H1 (cell line): ENCODE measurements around the gene SIPA1L3.

Experiments
- ATF2 ChIP-seq: IDR thresholded peaks from 2 replicates; pipeline ENCODE4 v1.6.1; 2012; ENCODE audit warnings: low read length, inconsistent platforms
- CBX8 ChIP-seq: fragments of 300-800, 300-1000 bp; sonication (generic); IDR thresholded peaks from 2 replicates; pipeline ENCODE4 v1.7.1; 2016; ENCODE audit warnings: low read depth, low read length, borderline replicate concordance
- EP300 ChIP-seq, 2 experiments: IDR thresholded peaks; 1 replicate in 1 of 2; 2 replicates in 1 of 2; pipeline ENCODE4 v1.6.1; 2011 to 2012; ENCODE audit warnings: low read depth in 2 of 2, low read length in 2 of 2, mild to moderate bottlenecking in 2 of 2, borderline replicate concordance in 1 of 2, inconsistent platforms in 1 of 2, moderate library complexity in 1 of 2
- MAFK ChIP-seq: IDR thresholded peaks from 2 replicates; pipeline ENCODE4 v1.6.1; 2012; ENCODE audit warnings: low read depth, mild to moderate bottlenecking, improper control_type of control experiment, low read length
- MAX ChIP-seq: IDR thresholded peaks from 2 replicates; pipeline ENCODE4 v1.6.1; 2012; ENCODE audit warnings: inconsistent platforms
- POLR2A ChIP-seq, 2 experiments: IDR thresholded peaks; 1 replicate in 1 of 2; 2 replicates in 1 of 2; pipeline ENCODE4 v1.6.1; 2011; ENCODE audit warnings: low read depth in 2 of 2, low read length in 2 of 2, mild to moderate bottlenecking in 2 of 2; ENCODE audit errors: control extremely low read depth in 1 of 2
- SIN3A ChIP-seq, 2 experiments: IDR thresholded peaks in 1 of 2; conservative IDR thresholded peaks in 1 of 2; 2 replicates each; pipeline ENCODE4 v1.6.1; 2011 to 2012; ENCODE audit warnings: low read length in 2 of 2, improper control_type of control experiment in 1 of 2, low read depth in 1 of 2, mild to moderate bottlenecking in 1 of 2
- TF ChIP-seq, protein P1 (sequence below), 3 experiments: IDR thresholded peaks; 1 replicate in 2 of 3; 2 replicates in 1 of 3; pipeline versions ENCODE4 v1.5.1 to v1.6.1; 2011; ENCODE audit warnings: low read length in 3 of 3, mild to moderate bottlenecking in 3 of 3, inconsistent platforms in 2 of 3, low read depth in 1 of 3, moderate library complexity in 1 of 3; ENCODE audit not compliant: insufficient read depth in 1 of 3; ENCODE audit errors: control extremely low read depth in 1 of 3
- TF ChIP-seq, protein P2 (sequence below): IDR thresholded peaks from 2 replicates; pipeline ENCODE4 v1.6.1; 2011; ENCODE audit warnings: low read depth, mild to moderate bottlenecking, low read length; ENCODE audit not compliant: insufficient read depth

DNA sequence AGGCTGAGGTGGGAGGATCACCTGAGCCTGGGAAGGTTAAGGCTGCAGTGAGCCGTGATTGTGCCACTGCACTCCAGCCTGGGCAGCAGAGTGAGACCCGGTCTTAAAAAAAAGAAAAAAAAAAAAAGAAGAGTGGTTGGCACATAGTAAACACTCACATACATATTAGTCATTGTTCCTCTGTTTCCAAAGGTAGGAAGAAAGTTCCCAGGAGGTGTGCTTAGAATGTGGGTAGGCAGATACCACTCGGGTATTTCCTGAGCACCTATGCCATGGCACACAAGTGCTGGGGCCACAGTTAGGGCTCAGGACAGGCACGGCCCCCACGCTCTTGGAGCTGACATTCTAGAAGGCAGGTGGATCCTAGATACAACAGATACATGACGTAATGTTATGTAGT is 41.4 kb downstream of the SIPA1L3 start:
- TF ChIP-seq, protein P1, sequence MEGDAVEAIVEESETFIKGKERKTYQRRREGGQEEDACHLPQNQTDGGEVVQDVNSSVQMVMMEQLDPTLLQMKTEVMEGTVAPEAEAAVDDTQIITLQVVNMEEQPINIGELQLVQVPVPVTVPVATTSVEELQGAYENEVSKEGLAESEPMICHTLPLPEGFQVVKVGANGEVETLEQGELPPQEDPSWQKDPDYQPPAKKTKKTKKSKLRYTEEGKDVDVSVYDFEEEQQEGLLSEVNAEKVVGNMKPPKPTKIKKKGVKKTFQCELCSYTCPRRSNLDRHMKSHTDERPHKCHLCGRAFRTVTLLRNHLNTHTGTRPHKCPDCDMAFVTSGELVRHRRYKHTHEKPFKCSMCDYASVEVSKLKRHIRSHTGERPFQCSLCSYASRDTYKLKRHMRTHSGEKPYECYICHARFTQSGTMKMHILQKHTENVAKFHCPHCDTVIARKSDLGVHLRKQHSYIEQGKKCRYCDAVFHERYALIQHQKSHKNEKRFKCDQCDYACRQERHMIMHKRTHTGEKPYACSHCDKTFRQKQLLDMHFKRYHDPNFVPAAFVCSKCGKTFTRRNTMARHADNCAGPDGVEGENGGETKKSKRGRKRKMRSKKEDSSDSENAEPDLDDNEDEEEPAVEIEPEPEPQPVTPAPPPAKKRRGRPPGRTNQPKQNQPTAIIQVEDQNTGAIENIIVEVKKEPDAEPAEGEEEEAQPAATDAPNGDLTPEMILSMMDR (IDR thresholded peaks at IDR 0.05; ENCODE audit: control extremely low read depth in 1 of 3, insufficient read depth in 1 of 3, low read depth in 1 of 3, low read length in 3 of 3) = no peak
- TF ChIP-seq CBX8 = no peak
- TF ChIP-seq MAFK = no peak
- no peak for TF ChIP-seq ATF2
- no peak for TF ChIP-seq SIN3A (conservative IDR thresholded peaks at IDR 0.05 in 1 of 2, IDR thresholded peaks at IDR 0.05 in 1 of 2; ENCODE audit: low read depth in 1 of 2, low read length in 2 of 2)
- TF ChIP-seq EP300 (IDR thresholded peaks at IDR 0.05; ENCODE audit: borderline replicate concordance in 1 of 2, low read depth in 2 of 2, low read length in 2 of 2) = no peak
- no peak for TF ChIP-seq POLR2A (IDR thresholded peaks at IDR 0.05; ENCODE audit: control extremely low read depth in 1 of 2, low read depth in 2 of 2, low read length in 2 of 2)
- TF ChIP-seq, protein P2, sequence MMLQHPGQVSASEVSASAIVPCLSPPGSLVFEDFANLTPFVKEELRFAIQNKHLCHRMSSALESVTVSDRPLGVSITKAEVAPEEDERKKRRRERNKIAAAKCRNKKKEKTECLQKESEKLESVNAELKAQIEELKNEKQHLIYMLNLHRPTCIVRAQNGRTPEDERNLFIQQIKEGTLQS = no peak
- no peak for TF ChIP-seq MAX
